ENCODE results near the gene HNRNPC.

DNA sequence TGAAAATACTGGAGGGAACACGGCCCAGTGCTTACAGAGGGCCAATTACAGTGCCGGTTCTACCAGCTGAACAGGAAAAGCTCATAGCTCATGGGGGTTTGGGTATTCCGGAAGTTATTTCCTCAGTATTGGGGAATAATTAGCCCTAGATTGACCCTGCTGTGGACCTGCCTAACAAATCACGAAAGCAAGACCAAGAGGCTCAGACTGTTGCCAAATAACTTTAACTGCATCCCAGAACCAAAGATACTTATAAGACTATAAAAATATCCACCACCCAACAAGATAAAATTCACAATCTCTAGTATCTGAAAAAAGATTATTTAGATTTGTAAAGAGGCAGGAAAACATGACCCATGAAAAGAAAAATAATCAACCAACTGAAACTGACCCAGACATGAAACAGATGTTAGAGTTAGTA is 105.4 kb downstream of the HNRNPC start:
- TF ChIP-seq, protein P1, sequence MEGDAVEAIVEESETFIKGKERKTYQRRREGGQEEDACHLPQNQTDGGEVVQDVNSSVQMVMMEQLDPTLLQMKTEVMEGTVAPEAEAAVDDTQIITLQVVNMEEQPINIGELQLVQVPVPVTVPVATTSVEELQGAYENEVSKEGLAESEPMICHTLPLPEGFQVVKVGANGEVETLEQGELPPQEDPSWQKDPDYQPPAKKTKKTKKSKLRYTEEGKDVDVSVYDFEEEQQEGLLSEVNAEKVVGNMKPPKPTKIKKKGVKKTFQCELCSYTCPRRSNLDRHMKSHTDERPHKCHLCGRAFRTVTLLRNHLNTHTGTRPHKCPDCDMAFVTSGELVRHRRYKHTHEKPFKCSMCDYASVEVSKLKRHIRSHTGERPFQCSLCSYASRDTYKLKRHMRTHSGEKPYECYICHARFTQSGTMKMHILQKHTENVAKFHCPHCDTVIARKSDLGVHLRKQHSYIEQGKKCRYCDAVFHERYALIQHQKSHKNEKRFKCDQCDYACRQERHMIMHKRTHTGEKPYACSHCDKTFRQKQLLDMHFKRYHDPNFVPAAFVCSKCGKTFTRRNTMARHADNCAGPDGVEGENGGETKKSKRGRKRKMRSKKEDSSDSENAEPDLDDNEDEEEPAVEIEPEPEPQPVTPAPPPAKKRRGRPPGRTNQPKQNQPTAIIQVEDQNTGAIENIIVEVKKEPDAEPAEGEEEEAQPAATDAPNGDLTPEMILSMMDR (IDR thresholded peaks at IDR 0.05; ENCODE audit: poor library complexity), result no peak
- TF ChIP-seq EZH2 (IDR thresholded peaks at IDR 0.05; ENCODE audit: borderline replicate concordance), result no peak
